GM12864 (cell line): ENCODE results near the gene PEMT.

Experiments
- DNase-seq: peaks from one replicate; pipeline ENCODE4 v3.0.0-alpha.2; 2011; ENCODE audit warnings: low read depth
- H3K4me3 ChIP-seq: 2 replicates; pipeline ENCODE4 v1.5.1; 2011; ENCODE audit warnings: mild to moderate bottlenecking, low read depth, low read length, control low read depth
- TF ChIP-seq, protein P1 (sequence below): IDR thresholded peaks from 2 replicates; pipeline ENCODE4 v1.5.1; 2011; ENCODE audit warnings: low read depth, mild to moderate bottlenecking, moderate library complexity, low read length, control low read depth, inconsistent platforms; ENCODE audit errors: missing control alignments

The PEMT gene

DNA sequence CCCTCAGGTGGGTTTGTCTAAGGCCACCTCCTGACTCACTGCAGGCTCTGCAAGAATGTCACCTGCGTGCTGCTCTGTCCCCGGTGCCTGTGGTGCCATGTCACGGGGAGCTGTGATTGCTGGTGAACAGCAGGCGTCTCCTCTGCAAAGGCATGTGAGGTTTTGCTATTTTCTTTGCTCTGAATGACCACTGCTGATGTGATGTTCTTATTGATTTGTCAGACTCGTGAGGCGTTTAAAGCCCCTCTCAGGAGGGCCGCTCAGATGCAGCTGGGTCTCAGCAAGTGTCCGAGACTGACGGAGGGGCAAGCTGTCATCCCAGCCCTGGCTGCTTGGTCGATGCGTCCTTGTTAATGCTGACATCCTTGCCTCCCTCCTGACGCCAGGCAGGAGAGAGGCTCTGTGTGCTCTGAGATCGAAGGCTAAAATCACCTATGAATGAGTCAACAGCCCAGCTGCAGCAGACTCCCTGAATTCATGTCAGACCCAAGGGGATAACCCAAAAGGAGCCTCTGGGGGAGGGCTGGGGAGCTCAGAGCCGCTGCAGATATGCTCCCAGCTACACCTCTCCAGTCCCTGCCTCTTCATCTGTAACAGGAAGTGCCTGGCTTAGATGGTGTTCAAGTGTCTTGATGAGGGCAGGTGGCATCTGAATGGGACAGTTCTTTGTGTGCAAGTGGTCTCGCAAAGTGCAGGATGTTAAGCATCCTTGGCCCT is 11.8 kb upstream of the PEMT start:
- no peak overlapping the region for H3K4me3 ChIP-seq
- TF ChIP-seq, protein P1, sequence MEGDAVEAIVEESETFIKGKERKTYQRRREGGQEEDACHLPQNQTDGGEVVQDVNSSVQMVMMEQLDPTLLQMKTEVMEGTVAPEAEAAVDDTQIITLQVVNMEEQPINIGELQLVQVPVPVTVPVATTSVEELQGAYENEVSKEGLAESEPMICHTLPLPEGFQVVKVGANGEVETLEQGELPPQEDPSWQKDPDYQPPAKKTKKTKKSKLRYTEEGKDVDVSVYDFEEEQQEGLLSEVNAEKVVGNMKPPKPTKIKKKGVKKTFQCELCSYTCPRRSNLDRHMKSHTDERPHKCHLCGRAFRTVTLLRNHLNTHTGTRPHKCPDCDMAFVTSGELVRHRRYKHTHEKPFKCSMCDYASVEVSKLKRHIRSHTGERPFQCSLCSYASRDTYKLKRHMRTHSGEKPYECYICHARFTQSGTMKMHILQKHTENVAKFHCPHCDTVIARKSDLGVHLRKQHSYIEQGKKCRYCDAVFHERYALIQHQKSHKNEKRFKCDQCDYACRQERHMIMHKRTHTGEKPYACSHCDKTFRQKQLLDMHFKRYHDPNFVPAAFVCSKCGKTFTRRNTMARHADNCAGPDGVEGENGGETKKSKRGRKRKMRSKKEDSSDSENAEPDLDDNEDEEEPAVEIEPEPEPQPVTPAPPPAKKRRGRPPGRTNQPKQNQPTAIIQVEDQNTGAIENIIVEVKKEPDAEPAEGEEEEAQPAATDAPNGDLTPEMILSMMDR, result no peak
- DNase-seq, result no peak

DNA sequence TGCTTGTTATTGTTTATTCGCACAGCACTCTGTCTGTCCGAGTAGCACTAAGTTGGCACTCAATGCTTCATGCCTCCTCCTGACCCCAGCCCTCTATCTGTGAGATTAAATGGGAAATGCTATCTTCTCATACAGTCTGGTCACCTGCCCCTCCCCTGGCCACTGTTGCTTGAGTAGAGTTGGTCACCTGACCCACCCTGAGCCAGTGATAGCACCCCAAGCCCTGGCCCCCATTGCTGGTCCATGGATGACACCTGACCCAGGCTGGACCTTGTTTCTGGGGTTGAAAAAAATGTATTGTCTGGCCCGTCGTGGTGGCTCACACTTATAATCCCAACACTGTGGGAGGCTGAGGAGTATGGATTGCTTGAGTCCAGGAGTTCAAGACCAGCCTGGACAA is 8.5 kb upstream of the PEMT start:
- H3K4me3 ChIP-seq, result no peak overlapping the region
- no peak for DNase-seq
- TF ChIP-seq, protein P1, result no peak

- H3K4me3 ChIP-seq, result no peak overlapping the region
- no peak for DNase-seq
- TF ChIP-seq, protein P1, result no peak
Measured at GRCh38 chr17:17598003-17598402, 6.5 kb upstream of the PEMT start.

DNA sequence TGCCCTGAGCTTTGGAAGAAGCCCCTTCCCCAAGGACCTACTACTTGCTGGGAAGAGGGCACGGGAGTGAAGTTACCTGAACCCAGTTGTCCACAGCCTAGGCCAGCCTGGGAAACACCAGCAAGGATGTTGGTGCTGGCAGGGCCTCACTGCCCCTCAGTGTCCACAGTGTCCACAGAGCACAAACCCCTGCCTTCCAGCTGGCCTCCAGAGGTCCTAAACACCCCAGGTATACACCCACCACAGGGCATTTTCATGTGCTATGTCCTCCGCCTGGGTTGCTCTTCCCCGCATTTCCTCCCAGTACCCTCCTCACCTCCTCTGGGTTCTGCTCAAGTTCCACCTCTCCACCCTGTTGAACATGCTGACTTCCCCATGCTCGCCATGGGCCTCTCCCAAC is 4.2 kb upstream of the PEMT start:
- H3K4me3 ChIP-seq, result no peak overlapping the region
- no peak for DNase-seq
- TF ChIP-seq, protein P1, result no peak

DNA sequence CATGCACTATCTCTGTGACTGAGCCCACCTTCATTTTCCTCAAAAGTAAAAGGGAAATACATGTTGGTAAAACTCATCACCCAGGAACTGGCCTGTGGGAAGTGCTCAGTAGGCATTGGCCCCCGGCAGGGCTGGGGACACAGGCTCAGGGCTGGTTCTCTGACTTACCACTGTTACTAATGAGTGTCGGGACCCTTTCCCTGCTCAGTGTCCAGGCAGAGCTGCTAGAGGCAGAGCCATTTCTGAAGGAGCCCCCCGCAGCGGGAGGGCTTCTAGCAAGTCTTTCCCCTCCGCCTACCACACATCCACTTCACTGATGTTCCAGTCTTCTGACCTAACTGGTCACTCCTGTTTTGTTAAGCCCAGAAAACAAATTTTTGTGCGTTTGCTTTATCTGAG is 1.7 kb upstream of the PEMT start:
- no peak for DNase-seq
- TF ChIP-seq, protein P1, result no peak
- H3K4me3 ChIP-seq, result no peak overlapping the region; the same call in 1 of the 2 replicates

DNA sequence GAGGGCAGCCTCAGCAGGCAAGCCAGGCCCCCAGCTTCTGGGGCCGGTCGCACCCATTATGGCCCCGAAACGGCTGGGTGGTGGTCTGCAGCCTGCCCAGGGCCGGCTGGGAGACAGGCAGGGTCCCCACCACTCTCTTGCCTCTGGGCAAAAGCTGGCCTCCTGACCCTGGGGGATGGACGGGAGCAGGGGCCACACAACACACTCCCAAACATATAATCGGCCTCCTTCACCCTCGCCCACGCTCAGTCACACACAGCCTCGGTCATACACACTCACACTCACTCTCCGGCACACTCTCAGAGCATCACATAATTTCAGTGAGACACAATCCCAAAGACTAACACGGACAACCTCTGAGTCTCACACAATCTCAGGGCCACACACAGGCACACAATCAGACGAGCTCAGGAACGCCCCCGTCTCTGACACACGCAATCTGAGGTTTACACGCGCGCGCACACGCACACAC is 589 bp downstream of the PEMT start:
- TF ChIP-seq, protein P1, result no peak
- DNase-seq, result no peak
- H3K4me3 ChIP-seq, result peak overlapping the region; percentile 77
